HL-60 (cell line): ENCODE measurements around the gene SPATA3.

Experiments used
- DNase-seq, 2 experiments: peaks; one replicate each; pipeline ENCODE4 v3.0.0-alpha.2; 2010 to 2020; ENCODE audit warnings: low read depth in 1 of 2, low spot score in 1 of 2
- H3K27ac ChIP-seq: fragments of 250-450 bp; sonication (Bioruptor Pico); replicated peaks from 2 replicates; pipeline ENCODE4 v1.5.1; 2020; ENCODE audit warnings: mild to moderate bottlenecking, moderate library complexity
- H3K27me3 ChIP-seq: fragments of 250-450 bp; sonication (Bioruptor Pico); 2 replicates; pipeline ENCODE4 v1.5.1; 2021; ENCODE audit warnings: mild to moderate bottlenecking, moderate library complexity; ENCODE audit not compliant: insufficient read depth, poor library complexity, severe bottlenecking
- H3K4me3 ChIP-seq: replicated peaks from 2 replicates; pipeline ENCODE4 v1.5.1; 2011; ENCODE audit warnings: mild to moderate bottlenecking, control low read depth, low read length; ENCODE audit not compliant: insufficient read depth
- CTCF ChIP-seq: IDR thresholded peaks from one replicate; pipeline ENCODE4 v1.5.1; 2011; ENCODE audit warnings: low read length, control low read depth, inconsistent platforms; ENCODE audit not compliant: insufficient read depth
- GABPA ChIP-seq: IDR thresholded peaks from 2 replicates; pipeline ENCODE4 v1.6.1; 2012; ENCODE audit warnings: low read depth
- POLR2AphosphoS5 ChIP-seq: IDR thresholded peaks from 2 replicates; pipeline ENCODE4 v1.6.1; 2012; ENCODE audit warnings: low read depth
- REST ChIP-seq: IDR thresholded peaks from 2 replicates; pipeline ENCODE4 v1.6.1; 2012; ENCODE audit warnings: low read depth; ENCODE audit not compliant: insufficient replicate concordance
- SPI1 ChIP-seq: IDR thresholded peaks from 2 replicates; pipeline ENCODE4 v1.6.1; 2012; ENCODE audit warnings: low read depth, mild to moderate bottlenecking, borderline replicate concordance

Gene SPATA3

GRCh38 chr2:231008131-231008530, 12.2 kb downstream of the SPATA3 start:
- Histone ChIP-seq H3K27ac (no peak overlapping the region), H3K4me3 (no peak overlapping the region), H3K27me3 (no peaks in the 10 kb centered on the region)
- TF ChIP-seq CTCF (no peak), GABPA (no peak), REST (no peak), SPI1 (no peak), POLR2AphosphoS5 (no peak)
- no peak for DNase-seq

GRCh38 chr2:231009236-231009919, 13.5 kb downstream of the SPATA3 start:
- Histone ChIP-seq H3K27me3 (no peaks in the 10 kb centered on the region), H3K4me3 (no peak overlapping the region), H3K27ac (no peak overlapping the region)
- no peak for TF ChIP-seq GABPA
- no peak for TF ChIP-seq REST
- TF ChIP-seq SPI1 = no peak
- no peak for TF ChIP-seq CTCF
- no peak for TF ChIP-seq POLR2AphosphoS5
- DNase-seq = no peak

- no peak for DNase-seq
- TF ChIP-seq CTCF = no peak
- TF ChIP-seq SPI1 = no peak
- no peak for TF ChIP-seq POLR2AphosphoS5
- no peak for TF ChIP-seq REST
- no peak for TF ChIP-seq GABPA
- no peak overlapping the region for H3K4me3 ChIP-seq
- no peak overlapping the region for H3K27ac ChIP-seq
- no peaks in the 10 kb centered on the region for H3K27me3 ChIP-seq
Measured at GRCh38 chr2:231010201-231010730, 14.3 kb downstream of the SPATA3 start.
